ENCODE measurements around the gene TSPAN12. TPM values are rescaled to one million over a fixed set of nuclear protein-coding genes. Genes with fewer than 3 reads are reported as not detected.

Gene TSPAN12
- total and polyA plus RNA-seq, 3 experiments from 2014 or later: not detected

DNA sequence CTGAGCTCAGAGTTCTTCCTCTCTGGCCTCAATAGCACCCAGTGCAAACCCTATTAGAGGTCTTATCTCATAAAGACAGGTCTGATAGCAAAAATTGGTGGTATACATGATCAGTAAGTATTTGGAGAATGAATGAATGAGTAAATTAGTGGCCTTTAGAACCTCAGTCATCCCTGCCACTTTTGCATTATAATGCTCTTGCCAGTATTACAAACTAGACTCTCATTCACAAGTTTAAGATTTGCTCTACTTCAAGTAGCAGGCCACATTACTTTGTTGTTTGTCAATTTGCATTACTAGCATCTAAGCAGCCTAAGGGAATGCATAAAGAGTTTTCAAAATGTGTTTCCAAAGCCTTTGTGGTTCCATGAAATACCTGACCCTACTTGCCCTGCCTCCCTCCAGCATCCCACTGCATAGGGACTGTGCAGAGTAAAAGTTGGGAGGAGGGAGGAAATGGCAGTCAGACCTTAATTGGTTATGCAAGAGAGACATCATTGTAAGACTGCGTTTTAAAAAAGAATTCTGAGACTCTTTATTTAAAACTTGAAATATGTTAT, 21.3 kb downstream of the TSPAN12 start:
- Histone ChIP-seq H3K4me3 (ENCODE audit: low read length) (no peak overlapping the region), H3K9me3 (ENCODE audit: low read length) (no peaks in the 10 kb centered on the region), H3K27ac (ENCODE audit: low read depth, low read length) (no peak overlapping the region), H3K36me3 (ENCODE audit: insufficient read depth, low read length) (no peaks in the 10 kb centered on the region), H3K27me3 (ENCODE audit: insufficient read depth, low read length, poor library complexity, severe bottlenecking) (no peaks in the 10 kb centered on the region), H3K4me1 (ENCODE audit: insufficient read depth, low read length) (no peaks in the 10 kb centered on the region)
- CTCF ChIA-PET: no interaction called here
- no peak for DNase-seq
- H3K9me3 Mint-ChIP-seq: no peaks in the 10 kb centered on the region
- no peaks in the 10 kb centered on the region for H3K4me1 Mint-ChIP-seq
- no peaks in the 10 kb centered on the region for H3K36me3 Mint-ChIP-seq
- POLR2A ChIA-PET: no interaction called here
- no peak overlapping the region for H3K27ac Mint-ChIP-seq
- peaks cover 1 to 25% of the 10 kb centered on the region in 2 donors for H3K27me3 Mint-ChIP-seq
- no peak overlapping the region for H3K4me3 Mint-ChIP-seq

DNA sequence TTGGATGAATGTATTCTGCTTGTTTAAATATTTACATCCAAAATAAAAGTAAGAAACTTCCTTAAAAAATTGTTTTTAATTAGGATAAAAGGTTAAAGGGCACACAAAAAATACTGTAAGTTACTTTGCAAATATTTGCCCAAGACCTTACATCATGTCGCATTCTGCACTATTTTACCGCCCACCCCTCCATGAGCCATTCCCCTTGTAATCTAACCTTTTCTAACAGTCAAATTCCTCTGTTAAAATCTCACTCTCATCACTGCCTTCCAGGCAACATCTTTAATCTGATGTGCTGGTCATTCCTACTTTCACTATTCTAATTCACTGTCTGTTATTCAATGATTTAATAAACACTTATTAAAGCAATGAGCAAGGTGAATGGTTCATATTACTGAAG, 23.2 kb downstream of the TSPAN12 start:
- Histone ChIP-seq H3K9me3 (ENCODE audit: low read length) (no peaks in the 10 kb centered on the region), H3K27me3 (ENCODE audit: insufficient read depth, low read length, poor library complexity, severe bottlenecking) (no peaks in the 10 kb centered on the region), H3K4me1 (ENCODE audit: insufficient read depth, low read length) (no peaks in the 10 kb centered on the region), H3K36me3 (ENCODE audit: insufficient read depth, low read length) (no peaks in the 10 kb centered on the region), H3K27ac (ENCODE audit: low read depth, low read length) (no peak overlapping the region), H3K4me3 (ENCODE audit: low read length) (no peak overlapping the region)
- Mint-ChIP-seq H3K4me3 (no peak overlapping the region), H3K36me3 (no peaks in the 10 kb centered on the region), H3K27ac (no peak overlapping the region), H3K4me1 (no peaks in the 10 kb centered on the region), H3K9me3 (peaks cover 0 to 6% (median 3%) of the 10 kb centered on the region in 5 donors), H3K27me3 (peaks cover 1 to 28% of the 10 kb centered on the region in 2 donors)
- CTCF ChIA-PET: no interaction called here
- no peak for DNase-seq
- POLR2A ChIA-PET: no interaction called here

DNA sequence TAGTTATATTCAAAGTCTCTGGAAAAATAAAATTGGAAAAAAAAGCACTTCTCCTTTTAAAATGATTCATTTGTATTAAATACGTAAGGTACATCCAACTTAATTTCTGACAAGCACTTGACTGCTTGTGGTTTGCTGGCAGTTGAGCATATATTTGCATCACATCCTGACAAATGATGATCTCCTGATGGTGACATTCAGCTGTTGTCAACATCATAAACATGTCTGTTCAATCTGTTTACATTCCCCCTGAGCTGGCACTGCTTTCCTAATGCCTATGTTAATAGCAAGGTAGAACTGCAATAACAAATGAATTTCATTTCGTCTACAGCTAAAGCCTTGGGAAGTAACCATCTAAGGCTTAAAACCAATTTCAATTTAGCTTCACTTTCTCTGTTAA, 24.4 kb downstream of the TSPAN12 start:
- H3K9me3 Mint-ChIP-seq: peaks cover 0 to 6% (median 3%) of the 10 kb centered on the region in 5 donors
- H3K4me3 Mint-ChIP-seq: no peak overlapping the region
- no peak overlapping the region for H3K27ac ChIP-seq (ENCODE audit: low read depth, low read length)
- no peaks in the 10 kb centered on the region for H3K4me1 ChIP-seq (ENCODE audit: insufficient read depth, low read length)
- H3K4me3 ChIP-seq (ENCODE audit: low read length): no peak overlapping the region
- peaks cover 1 to 25% of the 10 kb centered on the region in 2 donors for H3K27me3 Mint-ChIP-seq
- H3K36me3 ChIP-seq (ENCODE audit: insufficient read depth, low read length): no peaks in the 10 kb centered on the region
- DNase-seq: no peak
- POLR2A ChIA-PET: no interaction called here
- no peaks in the 10 kb centered on the region for H3K36me3 Mint-ChIP-seq
- H3K9me3 ChIP-seq (ENCODE audit: low read length): no peaks in the 10 kb centered on the region
- CTCF ChIA-PET: no interaction called here
- no peaks in the 10 kb centered on the region for H3K4me1 Mint-ChIP-seq
- H3K27ac Mint-ChIP-seq: no peak overlapping the region
- H3K27me3 ChIP-seq (ENCODE audit: insufficient read depth, low read length, poor library complexity, severe bottlenecking): no peaks in the 10 kb centered on the region

DNA sequence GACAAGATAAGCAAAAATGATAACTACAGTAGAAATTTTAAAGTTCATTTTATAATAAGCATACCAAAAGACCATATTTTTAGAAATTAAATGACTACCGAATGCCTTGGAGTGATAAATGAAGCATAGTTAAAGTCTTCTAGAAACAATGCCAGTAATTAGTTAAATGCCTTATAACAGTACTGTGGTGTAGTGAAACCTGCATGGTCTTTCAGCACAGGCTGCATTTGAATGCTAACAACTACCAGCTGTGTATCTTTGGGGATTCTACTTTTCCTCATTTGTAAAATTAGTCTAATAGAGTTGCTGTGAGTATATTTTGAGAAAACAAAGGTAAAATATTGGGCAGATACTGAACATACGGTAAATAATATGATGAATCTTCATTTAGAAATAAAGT, 25.1 kb downstream of the TSPAN12 start:
- CTCF ChIA-PET: no interaction called here
- Mint-ChIP-seq H3K4me3 (no peak overlapping the region), H3K27ac (no peak overlapping the region), H3K4me1 (no peaks in the 10 kb centered on the region), H3K9me3 (peaks cover 0 to 6% (median 3%) of the 10 kb centered on the region in 5 donors), H3K36me3 (no peaks in the 10 kb centered on the region), H3K27me3 (peaks cover 0 to 31% of the 10 kb centered on the region in 2 donors)
- no peaks in the 10 kb centered on the region for H3K36me3 ChIP-seq (ENCODE audit: insufficient read depth, low read length)
- no peaks in the 10 kb centered on the region for H3K4me1 ChIP-seq (ENCODE audit: insufficient read depth, low read length)
- no peak overlapping the region for H3K27ac ChIP-seq (ENCODE audit: low read depth, low read length)
- no peaks in the 10 kb centered on the region for H3K9me3 ChIP-seq (ENCODE audit: low read length)
- no peak overlapping the region for H3K4me3 ChIP-seq (ENCODE audit: low read length)
- POLR2A ChIA-PET: no interaction called here
- no peak for DNase-seq
- no peaks in the 10 kb centered on the region for H3K27me3 ChIP-seq (ENCODE audit: insufficient read depth, low read length, poor library complexity, severe bottlenecking)

DNA sequence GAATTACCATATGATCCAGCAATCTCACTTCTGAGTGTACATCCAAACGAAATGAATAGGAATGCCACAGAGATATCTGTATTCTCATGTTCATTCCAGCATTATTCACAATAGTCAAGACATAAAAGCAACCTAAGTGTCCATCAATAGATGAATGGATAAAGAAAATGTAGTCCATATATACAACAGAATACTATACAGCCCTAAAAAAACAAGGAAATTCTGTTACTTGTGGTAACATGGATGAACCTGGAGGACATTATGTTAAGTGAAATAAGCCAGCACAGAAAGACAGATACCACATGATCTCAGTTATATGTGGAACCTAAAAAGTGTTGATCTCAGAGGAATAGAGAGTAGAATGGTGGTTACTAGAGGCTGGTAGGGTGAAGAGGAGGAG, 26.7 kb downstream of the TSPAN12 start:
- no peak overlapping the region for H3K4me3 Mint-ChIP-seq
- no peaks in the 10 kb centered on the region for H3K27me3 ChIP-seq (ENCODE audit: insufficient read depth, low read length, poor library complexity, severe bottlenecking)
- no peak for DNase-seq
- H3K4me3 ChIP-seq (ENCODE audit: low read length): no peak overlapping the region
- no peaks in the 10 kb centered on the region for H3K4me1 Mint-ChIP-seq
- peaks cover 0 to 25% of the 10 kb centered on the region in 2 donors for H3K27me3 Mint-ChIP-seq
- H3K9me3 Mint-ChIP-seq: peaks cover 0 to 6% (median 3%) of the 10 kb centered on the region in 5 donors
- no peaks in the 10 kb centered on the region for H3K36me3 Mint-ChIP-seq
- no peak overlapping the region for H3K27ac ChIP-seq (ENCODE audit: low read depth, low read length)
- ChIA-PET CTCF (no interaction called here), POLR2A (no interaction called here)
- H3K9me3 ChIP-seq (ENCODE audit: low read length): no peaks in the 10 kb centered on the region
- peak overlapping the region in 1 of 8 donors; percentile 22 for H3K27ac Mint-ChIP-seq
- no peaks in the 10 kb centered on the region for H3K4me1 ChIP-seq (ENCODE audit: insufficient read depth, low read length)
- H3K36me3 ChIP-seq (ENCODE audit: insufficient read depth, low read length): no peaks in the 10 kb centered on the region

DNA sequence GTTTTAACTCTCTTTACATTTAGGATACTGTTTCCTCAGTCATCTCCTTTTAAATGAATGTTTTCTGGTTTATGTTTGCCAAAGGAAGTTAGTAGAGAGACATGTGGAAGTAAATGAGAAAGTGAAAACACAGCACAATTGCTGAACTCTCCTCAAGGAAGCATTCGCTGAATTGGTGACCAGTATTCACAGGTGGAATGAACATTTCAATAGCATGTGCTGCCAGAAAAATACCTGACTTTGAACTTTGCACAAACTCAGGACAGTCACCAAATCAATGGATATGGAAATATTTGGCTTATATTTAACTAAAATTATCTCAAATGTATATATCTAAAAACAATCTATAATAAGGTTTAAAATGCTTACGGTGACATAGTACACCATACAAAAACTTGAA, 28.5 kb downstream of the TSPAN12 start:
- H3K27ac Mint-ChIP-seq: no peak overlapping the region
- Histone ChIP-seq H3K9me3 (ENCODE audit: low read length) (no peaks in the 10 kb centered on the region), H3K27me3 (ENCODE audit: insufficient read depth, low read length, poor library complexity, severe bottlenecking) (no peaks in the 10 kb centered on the region), H3K27ac (ENCODE audit: low read depth, low read length) (no peak overlapping the region), H3K4me3 (ENCODE audit: low read length) (no peak overlapping the region), H3K4me1 (ENCODE audit: insufficient read depth, low read length) (no peaks in the 10 kb centered on the region), H3K36me3 (ENCODE audit: insufficient read depth, low read length) (no peaks in the 10 kb centered on the region)
- peaks cover 0 to 6% (median 3%) of the 10 kb centered on the region in 5 donors for H3K9me3 Mint-ChIP-seq
- peaks cover 0 to 13% of the 10 kb centered on the region in 2 donors for H3K27me3 Mint-ChIP-seq
- H3K4me3 Mint-ChIP-seq: no peak overlapping the region
- H3K36me3 Mint-ChIP-seq: no peaks in the 10 kb centered on the region
- DNase-seq: no peak
- ChIA-PET CTCF (no interaction called here), POLR2A (no interaction called here)
- H3K4me1 Mint-ChIP-seq: no peaks in the 10 kb centered on the region

DNA sequence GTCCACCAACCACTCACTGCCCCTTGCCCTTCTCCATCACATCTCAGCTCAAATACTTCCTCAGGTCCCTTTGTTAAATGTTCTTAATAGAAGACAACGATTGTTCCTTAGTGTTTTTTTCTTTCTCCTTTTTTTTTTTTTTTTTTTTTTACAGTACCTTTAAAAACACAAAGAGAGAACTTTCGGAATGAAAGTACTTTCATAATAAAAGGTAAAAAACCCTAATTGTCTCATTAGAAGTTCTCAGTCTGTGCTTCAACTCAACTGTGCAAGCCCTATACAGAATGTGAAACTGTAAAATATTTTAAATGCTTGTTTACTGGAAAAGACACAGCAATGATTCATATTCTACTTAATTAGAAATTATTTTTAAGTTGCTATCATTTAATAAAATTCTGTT, 29.4 kb downstream of the TSPAN12 start:
- no peak overlapping the region for H3K27ac ChIP-seq (ENCODE audit: low read depth, low read length)
- no peak for DNase-seq
- Mint-ChIP-seq H3K4me3 (no peak overlapping the region), H3K36me3 (no peaks in the 10 kb centered on the region), H3K27me3 (peaks cover 0 to 13% of the 10 kb centered on the region in 2 donors), H3K4me1 (no peaks in the 10 kb centered on the region), H3K9me3 (peaks cover 0 to 6% (median 3%) of the 10 kb centered on the region in 5 donors), H3K27ac (peak overlapping the region in 1 of 8 donors; percentile 17)
- POLR2A ChIA-PET: no interaction called here
- no peaks in the 10 kb centered on the region for H3K9me3 ChIP-seq (ENCODE audit: low read length)
- H3K4me1 ChIP-seq (ENCODE audit: insufficient read depth, low read length): no peaks in the 10 kb centered on the region
- CTCF ChIA-PET: no interaction called here
- H3K27me3 ChIP-seq (ENCODE audit: insufficient read depth, low read length, poor library complexity, severe bottlenecking): no peaks in the 10 kb centered on the region
- H3K36me3 ChIP-seq (ENCODE audit: insufficient read depth, low read length): no peaks in the 10 kb centered on the region
- H3K4me3 ChIP-seq (ENCODE audit: low read length): no peak overlapping the region

DNA sequence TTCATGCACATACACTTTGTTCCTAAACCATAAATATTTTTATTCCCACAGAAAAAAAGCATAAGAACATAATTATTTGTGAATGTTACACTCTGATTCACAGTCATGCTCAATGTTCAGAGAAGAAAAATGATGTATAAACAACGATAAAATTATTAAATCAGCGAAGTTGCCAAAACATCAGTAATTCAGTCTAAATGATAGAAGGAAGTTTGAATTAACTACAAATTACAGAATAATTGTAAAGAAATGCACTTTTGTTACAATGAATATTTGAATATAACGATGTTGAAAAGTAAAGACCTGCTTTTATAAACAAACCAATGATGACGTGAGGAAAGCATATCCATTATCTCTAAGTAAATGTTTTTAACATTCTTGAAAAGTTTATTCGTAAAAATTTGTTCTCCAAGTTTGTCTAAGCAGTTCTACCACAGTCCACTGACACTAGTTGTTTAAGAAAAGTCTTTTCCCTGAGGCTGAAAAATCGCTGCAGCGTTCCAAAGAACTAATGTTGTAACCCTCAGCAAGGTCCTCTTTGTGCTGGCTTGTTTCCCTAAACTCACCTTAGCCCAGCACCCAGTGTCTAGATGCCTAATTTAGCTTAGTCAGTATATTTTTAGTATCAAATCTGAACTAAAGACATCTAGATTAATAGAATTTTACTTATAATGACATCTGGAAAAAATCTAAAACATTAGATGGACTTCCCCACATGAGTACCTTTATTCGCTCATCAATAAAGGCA, 30.4 kb downstream of the TSPAN12 start:
- H3K4me3 Mint-ChIP-seq: no peak overlapping the region
- H3K36me3 Mint-ChIP-seq: no peaks in the 10 kb centered on the region
- peaks cover 1 to 13% of the 10 kb centered on the region in 2 donors for H3K27me3 Mint-ChIP-seq
- no peaks in the 10 kb centered on the region for H3K4me1 Mint-ChIP-seq
- H3K9me3 Mint-ChIP-seq: peaks cover 0 to 6% (median 3%) of the 10 kb centered on the region in 5 donors
- no peak overlapping the region for H3K27ac Mint-ChIP-seq
- Histone ChIP-seq H3K4me1 (ENCODE audit: insufficient read depth, low read length) (no peaks in the 10 kb centered on the region), H3K27ac (ENCODE audit: low read depth, low read length) (no peak overlapping the region), H3K27me3 (ENCODE audit: insufficient read depth, low read length, poor library complexity, severe bottlenecking) (no peaks in the 10 kb centered on the region), H3K9me3 (ENCODE audit: low read length) (no peaks in the 10 kb centered on the region), H3K4me3 (ENCODE audit: low read length) (no peak overlapping the region), H3K36me3 (ENCODE audit: insufficient read depth, low read length) (no peaks in the 10 kb centered on the region)
- no peak for DNase-seq
- ChIA-PET POLR2A (no interaction called here), CTCF (no interaction called here)

Measured in CD8-positive, alpha-beta memory T cell (primary cell).